SU-DHL-6 (cell line): ENCODE measurements around the gene STC2.

Source experiments
- H2AFZ ChIP-seq: fragments of 200-600 bp; sonication (generic); 2 replicates; pipeline ENCODE4 v1.6.1; 2014; ENCODE audit warnings: low read depth, mild to moderate bottlenecking, moderate library complexity, mixed read lengths, antibody characterized with exemption, low read length; ENCODE audit not compliant: severe bottlenecking
- H3F3A ChIP-seq: fragments of 200-600 bp; shearing (Covaris generic); 2 replicates; pipeline ENCODE4 v1.6.0; 2016; ENCODE audit warnings: antibody characterized with exemption, mild to moderate bottlenecking; ENCODE audit not compliant: insufficient read depth
- H3K27ac ChIP-seq: fragments of 200-600 bp; sonication (generic); 2 replicates; pipeline ENCODE4 v1.5.1; 2016; ENCODE audit warnings: low read depth, mild to moderate bottlenecking, low read length, moderate library complexity, mixed read lengths
- H3K27me3 ChIP-seq: fragments of 200-600 bp; sonication (generic), shearing (Covaris generic); 2 replicates; pipeline ENCODE4 v1.6.0; 2014; ENCODE audit warnings: mild to moderate bottlenecking, low read length
- H3K36me3 ChIP-seq: fragments of 200-600 bp; sonication (generic); 2 replicates; pipeline ENCODE4 v1.6.1; 2014; ENCODE audit warnings: mild to moderate bottlenecking, low read length, mixed read lengths
- H3K4me2 ChIP-seq: fragments of 300-600, 200-600 bp; shearing (Covaris generic), sonication (generic); 2 replicates; pipeline ENCODE4 v1.6.0; 2014; ENCODE audit warnings: low read length, low read depth, mild to moderate bottlenecking; ENCODE audit not compliant: poor library complexity, severe bottlenecking
- H3K4me3 ChIP-seq: fragments of 200-600 bp; sonication (generic); 2 replicates; pipeline ENCODE4 v1.5.1; 2014; ENCODE audit warnings: antibody characterized with exemption, low read length, mild to moderate bottlenecking, mixed read lengths; ENCODE audit not compliant: insufficient read depth, poor library complexity, severe bottlenecking
- H3K79me2 ChIP-seq: fragments of 200-600 bp; sonication (generic); 2 replicates; pipeline ENCODE4 v1.6.1; 2014; ENCODE audit warnings: mild to moderate bottlenecking, low read length, moderate library complexity; ENCODE audit not compliant: insufficient read depth
- H3K9ac ChIP-seq: fragments of 200-600 bp; sonication (generic); 2 replicates; pipeline ENCODE4 v1.7.0; 2014; ENCODE audit warnings: mild to moderate bottlenecking, low read length
- H3K9me2 ChIP-seq: fragments of 200-600 bp; sonication (generic); replicated peaks from 2 replicates; pipeline ENCODE4 v1.6.1; 2014; ENCODE audit warnings: low read length; ENCODE audit not compliant: insufficient read depth
- H3K9me3 ChIP-seq: fragments of 200-600 bp; sonication (generic); 2 replicates; pipeline ENCODE4 v1.6.1; 2014; ENCODE audit warnings: low read length, mixed read lengths; ENCODE audit not compliant: insufficient read depth
- H4K20me1 ChIP-seq: fragments of 200-600 bp; sonication (generic); 2 replicates; pipeline ENCODE4 v1.6.1; 2014; ENCODE audit warnings: low read depth, mild to moderate bottlenecking, antibody characterized with exemption, low read length, moderate library complexity, mixed read lengths
- CTCF ChIP-seq: fragments of 200-600 bp; sonication (generic); IDR thresholded peaks from one replicate; pipeline ENCODE4 v1.5.1; 2017; ENCODE audit warnings: antibody characterized with exemption, mild to moderate bottlenecking, low read length, moderate library complexity; ENCODE audit not compliant: insufficient read depth, poor library complexity, severe bottlenecking
- EZH2phosphoT487 ChIP-seq: fragments of 200-600 bp; sonication (generic), shearing (Covaris generic); conservative IDR thresholded peaks from 2 replicates; pipeline ENCODE4 v1.6.1; 2018; ENCODE audit warnings: mild to moderate bottlenecking, antibody characterized with exemption, low read length, moderate library complexity, mixed read lengths

STC2 gene

DNA sequence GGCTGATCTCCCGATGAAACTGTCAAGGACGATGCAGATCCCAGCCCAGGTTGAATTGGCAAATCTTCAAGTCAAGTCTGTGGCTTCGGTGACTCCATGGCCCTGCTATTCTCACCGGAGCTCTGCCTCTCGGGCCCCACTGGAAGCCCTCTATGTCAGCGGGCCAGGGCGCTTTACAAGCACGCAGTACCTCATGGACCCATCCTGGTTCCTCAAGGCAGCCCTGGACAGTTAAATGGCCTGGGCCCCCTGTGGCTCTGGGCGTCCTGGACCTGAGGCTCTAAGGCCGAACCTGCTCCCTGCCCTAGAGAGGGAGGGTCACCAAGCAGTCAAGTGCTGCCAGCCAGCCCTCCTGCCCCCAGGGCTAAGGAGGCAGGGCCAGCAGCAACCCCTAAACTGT, 45.3 kb downstream of the STC2 start:
- H3K36me3 ChIP-seq, result no peaks in the 10 kb centered on the region
- TF ChIP-seq CTCF, result no peak
- TF ChIP-seq EZH2phosphoT487, result no peak
- no peaks in the 10 kb centered on the region for H3K79me2 ChIP-seq
- H3K27me3 ChIP-seq, result no peaks in the 10 kb centered on the region
- no peaks in the 10 kb centered on the region for H3K9me2 ChIP-seq
- no peaks in the 10 kb centered on the region for H3F3A ChIP-seq
- H3K4me2 ChIP-seq, result no peak overlapping the region
- H3K9ac ChIP-seq, result no peak overlapping the region
- H2AFZ ChIP-seq, result no peak overlapping the region
- no peaks in the 10 kb centered on the region for H4K20me1 ChIP-seq
- H3K27ac ChIP-seq, result no peak overlapping the region
- no peaks in the 10 kb centered on the region for H3K9me3 ChIP-seq
- no peak overlapping the region for H3K4me3 ChIP-seq

DNA sequence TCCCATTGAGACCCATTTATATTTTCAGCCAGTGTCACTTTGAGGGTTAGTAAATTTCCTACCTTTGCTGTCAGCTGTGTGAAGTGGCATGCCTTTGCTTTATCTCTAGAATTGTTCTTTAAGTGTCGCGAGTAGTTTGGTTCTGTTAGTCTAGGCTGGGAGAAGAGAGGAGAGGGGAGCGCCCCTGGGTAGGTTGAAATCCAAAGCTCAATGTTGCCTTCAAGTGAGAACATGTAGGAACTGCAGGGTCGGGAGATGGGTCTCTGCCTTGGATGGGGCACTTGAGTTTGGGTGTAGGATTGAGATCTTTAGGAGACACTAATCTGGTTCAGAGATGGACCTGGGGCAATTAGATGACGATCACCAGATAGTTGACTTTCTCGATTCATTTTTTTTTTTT, 46.3 kb downstream of the STC2 start:
- H2AFZ ChIP-seq, result no peak overlapping the region
- no peaks in the 10 kb centered on the region for H3K79me2 ChIP-seq
- H3F3A ChIP-seq, result no peaks in the 10 kb centered on the region
- H3K9ac ChIP-seq, result no peak overlapping the region
- no peak overlapping the region for H3K27ac ChIP-seq
- no peak for TF ChIP-seq CTCF
- TF ChIP-seq EZH2phosphoT487, result no peak
- no peaks in the 10 kb centered on the region for H3K27me3 ChIP-seq
- no peak overlapping the region for H3K4me2 ChIP-seq
- H3K9me3 ChIP-seq, result no peaks in the 10 kb centered on the region
- H3K4me3 ChIP-seq, result no peak overlapping the region
- H4K20me1 ChIP-seq, result no peaks in the 10 kb centered on the region
- no peaks in the 10 kb centered on the region for H3K36me3 ChIP-seq
- H3K9me2 ChIP-seq, result no peaks in the 10 kb centered on the region

DNA sequence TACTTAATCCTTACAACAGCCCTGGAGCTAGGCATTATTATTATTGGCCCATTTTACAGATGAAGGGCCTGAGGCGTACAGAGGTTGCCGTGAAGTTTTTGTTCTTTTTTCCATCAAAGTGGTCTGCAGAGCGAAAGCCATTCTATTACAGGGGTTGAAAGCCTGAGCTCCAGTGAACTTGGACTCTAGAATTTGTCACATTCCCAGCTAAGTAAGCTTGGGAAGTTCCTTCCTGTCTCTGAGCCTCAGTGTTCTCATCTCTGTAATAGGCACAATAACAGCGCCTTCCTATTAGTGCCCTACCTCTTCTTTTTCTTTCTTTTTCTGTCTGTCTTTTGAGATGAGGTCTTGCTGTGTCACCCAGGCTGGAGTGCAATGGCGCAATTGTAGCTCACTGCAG, 49.0 kb downstream of the STC2 start:
- H3K9ac ChIP-seq, result no peak overlapping the region
- no peaks in the 10 kb centered on the region for H4K20me1 ChIP-seq
- H3K9me2 ChIP-seq, result no peaks in the 10 kb centered on the region
- no peaks in the 10 kb centered on the region for H3K27me3 ChIP-seq
- no peak overlapping the region for H2AFZ ChIP-seq
- H3K36me3 ChIP-seq, result no peaks in the 10 kb centered on the region
- H3F3A ChIP-seq, result no peaks in the 10 kb centered on the region
- no peaks in the 10 kb centered on the region for H3K9me3 ChIP-seq
- no peak overlapping the region for H3K4me2 ChIP-seq
- TF ChIP-seq CTCF (no peak), EZH2phosphoT487 (no peak)
- H3K4me3 ChIP-seq, result no peak overlapping the region
- no peak overlapping the region for H3K27ac ChIP-seq
- no peaks in the 10 kb centered on the region for H3K79me2 ChIP-seq

- TF ChIP-seq EZH2phosphoT487, result no peak
- no peak for TF ChIP-seq CTCF
- Histone ChIP-seq H3K27me3 (no peaks in the 10 kb centered on the region), H3K79me2 (no peaks in the 10 kb centered on the region), H3K9ac (no peak overlapping the region), H4K20me1 (no peaks in the 10 kb centered on the region), H3K4me3 (no peak overlapping the region), H3K27ac (no peak overlapping the region), H3F3A (no peaks in the 10 kb centered on the region), H2AFZ (no peak overlapping the region), H3K4me2 (no peak overlapping the region), H3K36me3 (no peaks in the 10 kb centered on the region), H3K9me3 (no peaks in the 10 kb centered on the region), H3K9me2 (no peaks in the 10 kb centered on the region)
Measured at GRCh38 chr5:173278641-173279040, 49.6 kb downstream of the STC2 start.
